Keratinocyte (primary cell): ENCODE data around the gene EPHA3.

Experiments used
- EZH2 ChIP-seq: IDR thresholded peaks from one replicate; pipeline ENCODE4 v1.6.1; 2012; ENCODE audit warnings: inconsistent platforms, mild to moderate bottlenecking, low read length, moderate library complexity
- TF ChIP-seq, protein P1 (sequence below), 3 experiments: IDR thresholded peaks in 1 of 3; conservative IDR thresholded peaks in 1 of 3; optimal IDR thresholded peaks in 1 of 3; 2 replicates in 2 of 3; 3 replicates in 1 of 3; pipeline versions ENCODE3 to v1.5.1; 2011; ENCODE audit warnings: low read length in 3 of 3, mild to moderate bottlenecking in 3 of 3, moderate library complexity in 2 of 3, control low read depth in 1 of 3, inconsistent platforms in 1 of 3; ENCODE audit not compliant: insufficient read depth in 2 of 3; ENCODE audit errors: extremely low read depth in 1 of 3

- TF ChIP-seq, protein P1, sequence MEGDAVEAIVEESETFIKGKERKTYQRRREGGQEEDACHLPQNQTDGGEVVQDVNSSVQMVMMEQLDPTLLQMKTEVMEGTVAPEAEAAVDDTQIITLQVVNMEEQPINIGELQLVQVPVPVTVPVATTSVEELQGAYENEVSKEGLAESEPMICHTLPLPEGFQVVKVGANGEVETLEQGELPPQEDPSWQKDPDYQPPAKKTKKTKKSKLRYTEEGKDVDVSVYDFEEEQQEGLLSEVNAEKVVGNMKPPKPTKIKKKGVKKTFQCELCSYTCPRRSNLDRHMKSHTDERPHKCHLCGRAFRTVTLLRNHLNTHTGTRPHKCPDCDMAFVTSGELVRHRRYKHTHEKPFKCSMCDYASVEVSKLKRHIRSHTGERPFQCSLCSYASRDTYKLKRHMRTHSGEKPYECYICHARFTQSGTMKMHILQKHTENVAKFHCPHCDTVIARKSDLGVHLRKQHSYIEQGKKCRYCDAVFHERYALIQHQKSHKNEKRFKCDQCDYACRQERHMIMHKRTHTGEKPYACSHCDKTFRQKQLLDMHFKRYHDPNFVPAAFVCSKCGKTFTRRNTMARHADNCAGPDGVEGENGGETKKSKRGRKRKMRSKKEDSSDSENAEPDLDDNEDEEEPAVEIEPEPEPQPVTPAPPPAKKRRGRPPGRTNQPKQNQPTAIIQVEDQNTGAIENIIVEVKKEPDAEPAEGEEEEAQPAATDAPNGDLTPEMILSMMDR (optimal IDR thresholded peaks at IDR 0.05 in 1 of 3, IDR thresholded peaks at IDR 0.05 in 1 of 3, conservative IDR thresholded peaks at IDR 0.05 in 1 of 3; ENCODE audit: extremely low read depth in 1 of 3, insufficient read depth in 2 of 3, low read length in 3 of 3), result no peak
- TF ChIP-seq EZH2, result no peak
These were observed 105.2 kb downstream of the EPHA3 start for GRCh38 chr3:89212619-89213018.
